HepG2 (cell line): ENCODE measurements around the gene PATL2. TPM values are rescaled to one million over a fixed set of nuclear protein-coding genes. Genes with fewer than 3 reads are reported as not detected.

Experiments used
- BCLAF1 ChIP-seq: fragments of 450-650 bp; IDR thresholded peaks from 2 replicates; pipeline ENCODE4 v1.6.1; 2017; ENCODE audit warnings: mild to moderate bottlenecking
- CSRNP2 ChIP-seq: sonication (generic); formaldehyde crosslinking; conservative IDR thresholded peaks from 2 replicates; pipeline ENCODE4 v1.8.0; 2022; ENCODE audit warnings: low read depth, missing genetic modification reagents
- CTCF ChIP-seq: sonication (generic); formaldehyde crosslinking; IDR thresholded peaks from 2 replicates; pipeline ENCODE4 v1.5.0; 2020; ENCODE audit warnings: mild to moderate bottlenecking, missing genetic modification reagents, moderate library complexity
- FOXC1 ChIP-seq: sonication (generic); formaldehyde crosslinking; IDR thresholded peaks from 2 replicates; pipeline ENCODE4 v1.8.0; 2022; ENCODE audit warnings: mild to moderate bottlenecking, missing genetic modification reagents, borderline replicate concordance
- FOXK1 ChIP-seq: sonication (generic); formaldehyde crosslinking; IDR thresholded peaks from 2 replicates; pipeline ENCODE4 v1.4.0; 2020; ENCODE audit warnings: low read depth, missing genetic modification reagents, borderline replicate concordance
- FOXP4 ChIP-seq: sonication (generic); formaldehyde crosslinking; IDR thresholded peaks from 2 replicates; pipeline ENCODE4 v1.4.0; 2020; ENCODE audit warnings: missing genetic modification reagents
- GFI1 ChIP-seq: sonication (generic); formaldehyde crosslinking; IDR thresholded peaks from 2 replicates; pipeline ENCODE4 v1.5.0; 2020; ENCODE audit warnings: missing genetic modification reagents, mild to moderate bottlenecking, borderline replicate concordance
- HNF4A ChIP-seq: sonication (generic); formaldehyde crosslinking; IDR thresholded peaks from 2 replicates; pipeline ENCODE4 v1.4.0; 2020; ENCODE audit warnings: missing genetic modification reagents
- HNRNPUL1 ChIP-seq: fragments of 200-400 bp; formaldehyde crosslinking; IDR thresholded peaks from 2 replicates; pipeline ENCODE4 v1.6.1; 2017; ENCODE audit warnings: low read depth, mild to moderate bottlenecking, low read length, moderate library complexity
- LCORL ChIP-seq, 2 experiments: fragments of 450-650 bp in 1 of 2; sonication (generic) in 1 of 2; formaldehyde crosslinking in 1 of 2; IDR thresholded peaks; 2 replicates each; pipeline versions ENCODE4 v1.5.0 to v1.6.1; 2017 to 2020; ENCODE audit warnings: antibody characterized with exemption in 1 of 2, missing genetic modification reagents in 1 of 2
- MIER3 ChIP-seq: IDR thresholded peaks from 2 replicates; pipeline ENCODE4 v1.6.1; 2016; ENCODE audit warnings: missing compliant biosample characterization, borderline replicate concordance
- PBX2 ChIP-seq: IDR thresholded peaks from 2 replicates; pipeline ENCODE4 v1.6.1; 2016; ENCODE audit warnings: control low read depth
- RARA ChIP-seq: IDR thresholded peaks from 2 replicates; pipeline ENCODE4 v1.6.1; 2016; ENCODE audit warnings: missing genetic modification reagents, missing compliant biosample characterization
- TP53 ChIP-seq: sonication (generic); formaldehyde crosslinking; conservative IDR thresholded peaks from 2 replicates; pipeline ENCODE4 v1.4.0; 2020; ENCODE audit warnings: missing genetic modification reagents
- ZFP41 ChIP-seq: sonication (generic); formaldehyde crosslinking; IDR thresholded peaks from 2 replicates; pipeline ENCODE4 v1.4.0; 2020; ENCODE audit warnings: mild to moderate bottlenecking, missing genetic modification reagents, borderline replicate concordance
- ZNF17 ChIP-seq: sonication (generic); formaldehyde crosslinking; IDR thresholded peaks from 2 replicates; pipeline ENCODE4 v1.5.0; 2020; ENCODE audit warnings: mild to moderate bottlenecking, missing genetic modification reagents
- ZNF256 ChIP-seq: sonication (generic); formaldehyde crosslinking; conservative IDR thresholded peaks from 2 replicates; pipeline ENCODE4 v1.4.0; 2020; ENCODE audit warnings: missing genetic modification reagents
- ZNF3 ChIP-seq: IDR thresholded peaks from 2 replicates; pipeline ENCODE4 v1.7.0; 2017; ENCODE audit warnings: inconsistent platforms
- ZNF557 ChIP-seq: sonication (generic); formaldehyde crosslinking; IDR thresholded peaks from 2 replicates; pipeline ENCODE4 v1.4.0; 2020; ENCODE audit warnings: missing genetic modification reagents
- ZNF761 ChIP-seq: sonication (generic); formaldehyde crosslinking; conservative IDR thresholded peaks from 2 replicates; pipeline ENCODE4 v1.4.0; 2020; ENCODE audit warnings: mild to moderate bottlenecking, missing genetic modification reagents
- ZSCAN12 ChIP-seq: sonication (generic); formaldehyde crosslinking; IDR thresholded peaks from 2 replicates; pipeline ENCODE4 v1.9.0; 2021; ENCODE audit warnings: mild to moderate bottlenecking, missing genetic modification reagents
- polyA plus RNA-seq, 8 experiments: library from polyadenylated mRNA; depleted of rRNA in 3 of 8; stranded (reverse) in 7 of 8; unstranded in 1 of 8; fragments of >200 nt; fragmentation: Illumina TruSeq in 4 of 8; extraction: Trizol in 4 of 8; gene quantifications; 2 replicates each; pipeline versions ENCODE4 v1.2.1 to v1.2.3, GENCODE V29; 2011 to 2016; ENCODE audit warnings: low read depth in 4 of 8, missing spikeins in 1 of 8, mixed read lengths in 1 of 8; ENCODE audit not compliant: insufficient read depth in 1 of 8
- total RNA-seq, 5 experiments: library from RNA; depleted of rRNA; stranded (reverse); fragments of >200 nt; fragmentation: Illumina TruSeq; extraction: Trizol; gene quantifications; 2 replicates each; pipeline ENCODE4 v1.2.3, GENCODE V29; 2016; ENCODE audit warnings: low read depth in 1 of 5

Gene PATL2
- total and polyA plus RNA-seq, 2 of the 13 experiments (the other 11 are each of a cell fraction or from before 2014, with no cell fraction given): 0.15 to 0.53 TPM

- TF ChIP-seq BCLAF1: no peak
- no peak for TF ChIP-seq GFI1 (CRISPR knock-in tag)
- TF ChIP-seq TP53 (CRISPR knock-in tag): no peak
- peak; percentile 29 for TF ChIP-seq CTCF (CRISPR knock-in tag)
- TF ChIP-seq ZNF761 (CRISPR knock-in tag): no peak; the same call in 1 of the 2 replicates
- TF ChIP-seq FOXC1: peak; percentile 53; the same call in 1 of the 2 replicates
- TF ChIP-seq ZSCAN12 (CRISPR knock-in tag): no peak
- no peak for TF ChIP-seq HNRNPUL1
- no peak for TF ChIP-seq FOXP4 (CRISPR knock-in tag)
- TF ChIP-seq ZNF557: no peak
- TF ChIP-seq HNF4A: peak; percentile 20; the same call in 1 of the 2 replicates
- TF ChIP-seq MIER3 (CRISPR knock-in tag): no peak
- no peak for TF ChIP-seq ZNF256
- TF ChIP-seq CSRNP2 (CRISPR knock-in tag): no peak
- peak; percentile 26; the same call in 1 of the 2 replicates for TF ChIP-seq RARA
- no peak for TF ChIP-seq LCORL (IDR thresholded peaks at IDR 0.05)
- peak; percentile 41; the same call in 1 of the 2 replicates for TF ChIP-seq LCORL (CRISPR knock-in tag; IDR thresholded peaks at IDR 0.05)
- TF ChIP-seq ZNF17: no peak
- TF ChIP-seq ZNF3 (CRISPR knock-in tag): no peak
- no peak for TF ChIP-seq PBX2 (CRISPR knock-in tag)
- no peak for TF ChIP-seq FOXK1
- TF ChIP-seq ZFP41 (CRISPR knock-in tag): no peak
Observed at GRCh38 chr15:44711096-44711742, at the start of gene PATL2, which contains the start of gene B2M (continued).
